Osteocyte (in vitro differentiated cells): ENCODE measurements around the gene EGFR. TPM values are rescaled to one million over a fixed set of nuclear protein-coding genes. Genes with fewer than 3 reads are reported as not detected.

Experiments used
- DNase-seq: peaks from one replicate; pipeline ENCODE4 v3.0.0; 2021; ENCODE audit warnings: mixed read lengths; ENCODE audit not compliant: unreplicated experiment; ENCODE audit errors: extremely low spot score
- H3K27ac Mint-ChIP-seq: one replicate; pipeline ENCODE4 v1.8.0; 2021; ENCODE audit warnings: mild to moderate bottlenecking, mixed read lengths; ENCODE audit not compliant: unreplicated experiment
- H3K27me3 Mint-ChIP-seq: one replicate; pipeline ENCODE4 v1.8.0; 2021; ENCODE audit warnings: mixed read lengths; ENCODE audit not compliant: unreplicated experiment
- H3K36me3 Mint-ChIP-seq: one replicate; pipeline ENCODE4 v1.8.0; 2021; ENCODE audit warnings: mixed read lengths; ENCODE audit not compliant: unreplicated experiment
- H3K4me1 Mint-ChIP-seq: one replicate; pipeline ENCODE4 v1.8.0; 2021; ENCODE audit warnings: mixed read lengths; ENCODE audit not compliant: unreplicated experiment
- H3K4me3 Mint-ChIP-seq: one replicate; pipeline ENCODE4 v1.8.0; 2021; ENCODE audit warnings: mild to moderate bottlenecking, moderate library complexity, mixed read lengths; ENCODE audit not compliant: unreplicated experiment
- H3K9me3 Mint-ChIP-seq: one replicate; pipeline ENCODE4 v1.8.0; 2021; ENCODE audit warnings: mixed read lengths; ENCODE audit not compliant: unreplicated experiment
- CTCF ChIP-seq: fragments of 200-600 bp; sonication (generic); IDR thresholded peaks from 2 replicates; pipeline ENCODE4 v1.5.0; 2021; ENCODE audit warnings: antibody characterized with exemption, mild to moderate bottlenecking, moderate library complexity
- total RNA-seq: library from RNA; stranded (reverse); gene quantifications from 2 replicates; pipeline ENCODE4 v1.2.1, GENCODE V29; 2021

The EGFR gene
- total RNA-seq, 1 donor from 2014 or later: 56.5 TPM

GRCh38 chr7:55224810-55225209, 206.0 kb downstream of the EGFR start:
- no peak overlapping the region for H3K27ac Mint-ChIP-seq
- no peak for TF ChIP-seq CTCF
- no peak overlapping the region for H3K4me3 Mint-ChIP-seq
- DNase-seq: peak; percentile 40
- H3K9me3 Mint-ChIP-seq: peaks cover 31% of the 10 kb centered on the region
- peaks cover 3% of the 10 kb centered on the region for H3K4me1 Mint-ChIP-seq
- H3K36me3 Mint-ChIP-seq: peaks cover 5% of the 10 kb centered on the region
- peaks cover 9% of the 10 kb centered on the region for H3K27me3 Mint-ChIP-seq

GRCh38 chr7:55230014-55230413, 211.2 kb downstream of the EGFR start:
- Mint-ChIP-seq H3K27me3 (peaks cover 9% of the 10 kb centered on the region), H3K9me3 (peaks cover 44% of the 10 kb centered on the region), H3K36me3 (peaks cover 11% of the 10 kb centered on the region), H3K4me3 (no peak overlapping the region), H3K27ac (no peak overlapping the region), H3K4me1 (peaks cover 3% of the 10 kb centered on the region)
- no peak for DNase-seq
- no peak for TF ChIP-seq CTCF

GRCh38 chr7:55231736-55232280, 213.0 kb downstream of the EGFR start:
- Mint-ChIP-seq H3K4me3 (no peak overlapping the region), H3K36me3 (peaks cover 11% of the 10 kb centered on the region), H3K27ac (no peak overlapping the region), H3K27me3 (peaks cover 4% of the 10 kb centered on the region), H3K9me3 (peaks cover 36% of the 10 kb centered on the region), H3K4me1 (peaks cover 3% of the 10 kb centered on the region)
- TF ChIP-seq CTCF: no peak
- DNase-seq: no peak

- TF ChIP-seq CTCF: no peak
- Mint-ChIP-seq H3K36me3 (peaks cover 11% of the 10 kb centered on the region), H3K27ac (no peak overlapping the region), H3K27me3 (peaks cover 6% of the 10 kb centered on the region), H3K9me3 (peaks cover 26% of the 10 kb centered on the region), H3K4me1 (peaks cover 3% of the 10 kb centered on the region), H3K4me3 (no peak overlapping the region)
- no peak for DNase-seq
Measured at GRCh38 chr7:55233001-55233400, 214.2 kb downstream of the EGFR start.

GRCh38 chr7:55234408-55234807, 215.6 kb downstream of the EGFR start:
- Mint-ChIP-seq H3K4me1 (peaks cover under 1% of the 10 kb centered on the region), H3K27ac (no peak overlapping the region), H3K9me3 (peaks cover 16% of the 10 kb centered on the region), H3K27me3 (peaks cover 11% of the 10 kb centered on the region), H3K36me3 (peaks cover 6% of the 10 kb centered on the region), H3K4me3 (no peak overlapping the region)
- no peak for TF ChIP-seq CTCF
- DNase-seq: no peak
